NOMO-1 treated with dmso at 0.1 percent for 144 hours (cell line): ENCODE measurements around the gene PIEZO2.
"Not testable (repeated sequence)": the region's sequence is repeated elsewhere in the genome, so short reads cannot be mapped to it uniquely, and the experiment has no call there.

Experiments used
- DNase-seq: peaks from one replicate; lab custom pipeline; 2025; ENCODE audit not compliant: unreplicated experiment; lab: John Stamatoyannopoulos, UW

PIEZO2 gene

GRCh38 chr18:11149441-11150270, at the start of gene PIEZO2:
TSS of gene PIEZO2 (minus strand) at chr18:11149569. CDS start at chr18:11148588, 981 bp downstream.
- peak; percentile 54 for DNase-seq

DNA sequence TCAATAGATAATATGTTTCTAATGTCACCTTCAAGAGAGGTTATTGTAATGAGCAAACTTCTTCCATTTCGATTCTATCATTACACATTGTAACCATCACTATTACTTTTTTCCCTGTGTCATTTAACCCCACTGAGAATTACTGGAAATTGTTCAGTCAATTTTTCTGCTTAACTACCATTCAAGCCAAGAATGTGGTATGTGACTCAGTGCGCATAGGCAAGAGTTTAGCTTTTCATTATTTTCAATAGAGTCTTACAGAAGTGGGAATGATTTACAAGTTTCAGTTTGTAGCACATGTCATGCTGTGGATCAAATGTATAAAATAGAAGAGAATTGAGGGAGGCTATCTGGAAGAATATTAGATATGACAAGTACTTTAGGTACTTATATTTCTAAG, 34.3 kb upstream of the PIEZO2 start:
- DNase-seq: no peak

DNA sequence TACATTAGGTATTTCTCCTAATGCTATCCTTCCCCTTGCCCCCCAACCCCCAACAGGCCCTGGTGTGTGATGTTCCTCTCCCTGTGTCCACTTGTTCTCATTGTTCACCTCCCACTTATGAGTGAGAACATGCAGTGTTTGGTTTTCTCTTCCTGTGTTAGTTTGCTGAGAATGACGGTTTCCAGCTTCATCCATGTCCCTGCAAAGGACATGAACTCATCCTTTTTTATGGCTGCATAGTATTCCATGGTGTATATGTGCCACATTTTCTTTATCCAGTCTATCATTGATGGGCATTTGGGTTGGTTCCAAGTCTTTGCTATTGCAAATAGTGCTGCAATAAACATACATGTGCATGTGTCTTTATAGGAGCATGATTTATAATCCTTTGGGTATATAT, 32.3 kb upstream of the PIEZO2 start:
- not testable (repeated sequence) for DNase-seq

DNA sequence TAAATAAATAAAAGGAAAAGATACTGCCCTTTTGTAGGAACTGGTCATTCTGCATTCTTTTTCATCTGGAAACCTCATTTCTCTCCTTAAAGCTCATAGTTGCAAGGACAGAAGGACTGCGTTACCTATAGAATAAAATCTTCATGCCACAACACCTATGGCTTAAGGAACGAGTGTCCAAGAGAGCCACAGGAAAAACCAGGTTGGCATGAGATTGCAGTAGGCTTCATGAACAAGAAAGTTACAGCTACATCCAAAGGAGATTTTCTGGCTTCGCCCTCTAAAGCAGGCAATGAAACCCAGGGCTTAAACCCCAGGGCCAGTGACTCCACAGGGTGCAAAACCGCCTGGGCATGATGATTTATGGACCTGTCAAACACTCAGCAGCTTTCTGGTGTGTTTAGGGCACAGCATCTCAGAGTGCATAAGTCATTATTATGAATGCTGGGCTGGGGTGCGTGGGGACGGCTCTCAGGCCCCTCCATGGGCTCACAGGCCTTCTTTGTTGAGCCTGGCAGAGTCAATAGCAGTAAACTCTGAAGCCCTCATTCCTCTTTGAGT, 30.7 kb upstream of the PIEZO2 start:
- no peak for DNase-seq

GRCh38 chr18:11178951-11179549, 29.7 kb upstream of the PIEZO2 start:
- peak; percentile 68 for DNase-seq

GRCh38 chr18:11177382-11177781, 28.0 kb upstream of the PIEZO2 start:
- no peak for DNase-seq

- DNase-seq: no peak
These were observed 27.1 kb upstream of the PIEZO2 start for GRCh38 chr18:11176481-11176881.

- no peak for DNase-seq
These were observed 26.1 kb upstream of the PIEZO2 start for GRCh38 chr18:11175266-11175979.

GRCh38 chr18:11174179-11174578, 24.8 kb upstream of the PIEZO2 start:
- not testable (repeated sequence) for DNase-seq

DNA sequence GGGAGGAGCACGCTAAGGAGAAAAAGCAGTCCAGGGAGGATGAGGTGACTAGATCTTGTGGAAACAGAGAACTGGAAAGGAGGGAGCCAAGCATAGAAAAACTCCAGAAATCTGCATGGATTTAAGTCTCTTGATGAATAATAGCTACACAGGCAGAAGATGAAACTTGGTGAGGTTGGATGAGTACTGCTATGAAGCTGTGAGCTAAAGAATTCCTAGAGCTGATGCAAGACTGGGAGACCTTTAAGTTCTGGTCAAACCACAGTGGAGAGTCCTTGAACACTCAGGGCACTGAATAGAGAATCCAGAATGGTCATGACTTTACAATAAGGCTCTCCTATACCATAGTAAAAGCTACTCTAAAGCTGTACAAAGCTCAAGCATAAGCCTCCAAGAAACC, 18.4 kb upstream of the PIEZO2 start:
- DNase-seq: no peak

DNA sequence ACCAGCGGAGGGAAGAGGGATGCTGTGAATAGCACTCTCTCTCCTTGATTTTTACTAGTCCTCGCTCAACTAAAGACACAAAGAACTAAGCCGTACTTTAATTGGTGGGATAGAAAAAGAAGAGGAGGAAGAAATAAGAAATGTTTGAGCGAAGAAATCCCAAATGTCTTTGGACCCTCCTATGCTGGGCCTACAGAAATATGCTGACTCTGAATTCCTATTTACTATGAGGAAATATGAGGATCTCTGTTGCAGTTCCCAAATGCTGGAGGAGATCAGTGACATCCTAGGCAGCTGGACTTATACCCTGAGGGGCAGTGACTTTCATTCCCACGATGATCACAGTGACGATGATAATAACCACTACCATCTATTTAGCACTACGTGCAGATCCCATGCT, 16.6 kb upstream of the PIEZO2 start:
- no peak for DNase-seq

GRCh38 chr18:11165138-11165537, 15.8 kb upstream of the PIEZO2 start:
- DNase-seq: no peak

DNA sequence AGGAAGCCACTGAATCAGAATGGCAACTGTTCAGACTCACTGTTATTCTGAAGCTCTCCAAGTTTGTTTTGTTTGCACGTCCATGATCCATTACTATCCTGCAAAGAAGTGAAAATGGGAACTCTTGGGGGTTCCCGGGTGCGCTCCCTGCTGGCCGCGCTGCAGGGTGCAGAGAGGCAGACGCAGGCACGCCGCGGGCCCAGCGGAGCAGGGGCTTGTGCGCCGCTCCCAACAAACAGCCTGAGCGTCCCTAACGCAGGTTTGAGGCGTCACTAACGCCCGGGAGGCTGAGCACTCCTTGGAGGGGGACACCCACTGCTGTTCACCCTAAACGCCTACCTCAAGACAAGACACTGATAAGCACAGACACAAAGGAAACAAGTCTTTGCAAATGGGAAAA, 14.3 kb upstream of the PIEZO2 start:
- DNase-seq: no peak

GRCh38 chr18:11162889-11163288, 13.5 kb upstream of the PIEZO2 start:
- DNase-seq: no peak

DNA sequence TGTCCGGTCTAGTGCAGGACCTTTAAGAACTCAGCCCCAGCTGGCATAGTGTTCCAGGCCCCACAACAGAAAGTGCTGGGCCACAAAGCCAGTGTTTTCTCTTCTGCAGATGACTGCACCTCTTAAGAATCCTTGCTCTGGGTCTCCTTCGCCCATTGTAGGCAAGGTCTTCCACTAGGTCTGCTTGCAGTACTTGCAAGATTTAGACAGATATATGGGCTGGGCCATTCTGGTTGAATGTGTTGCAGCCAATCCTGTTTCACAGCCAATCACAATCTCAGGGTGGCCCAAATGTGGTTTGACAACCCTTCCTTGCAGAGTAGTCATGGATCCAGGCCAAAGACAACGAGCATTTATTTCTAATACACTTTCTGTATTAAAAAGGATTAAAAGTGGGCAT, 13.1 kb upstream of the PIEZO2 start:
- no peak for DNase-seq

GRCh38 chr18:11160313-11160712, 10.9 kb upstream of the PIEZO2 start:
- no peak for DNase-seq

GRCh38 chr18:11159844-11160243, 10.5 kb upstream of the PIEZO2 start:
- no peak for DNase-seq

DNA sequence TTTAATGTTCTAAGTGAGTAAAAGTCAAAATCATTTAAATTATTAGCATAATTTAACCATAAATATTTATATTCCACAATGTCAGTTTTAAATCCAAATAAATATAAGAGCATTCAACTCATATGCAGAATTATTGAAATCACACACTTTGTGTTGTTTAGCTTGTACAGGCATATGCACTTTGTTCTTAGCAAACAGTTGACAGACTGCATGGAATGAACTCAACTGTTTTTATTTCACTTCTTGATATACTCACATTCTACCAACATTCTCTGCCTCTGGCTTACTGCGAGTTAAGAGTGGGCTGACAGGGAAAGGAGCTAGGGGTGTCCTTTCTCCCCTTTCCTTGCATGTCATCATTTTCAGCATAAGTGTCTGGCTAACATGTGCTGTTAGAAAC, 7.6 kb upstream of the PIEZO2 start:
- no peak for DNase-seq

- no peak for DNase-seq
These were observed 5.8 kb upstream of the PIEZO2 start for GRCh38 chr18:11155034-11155759.

DNA sequence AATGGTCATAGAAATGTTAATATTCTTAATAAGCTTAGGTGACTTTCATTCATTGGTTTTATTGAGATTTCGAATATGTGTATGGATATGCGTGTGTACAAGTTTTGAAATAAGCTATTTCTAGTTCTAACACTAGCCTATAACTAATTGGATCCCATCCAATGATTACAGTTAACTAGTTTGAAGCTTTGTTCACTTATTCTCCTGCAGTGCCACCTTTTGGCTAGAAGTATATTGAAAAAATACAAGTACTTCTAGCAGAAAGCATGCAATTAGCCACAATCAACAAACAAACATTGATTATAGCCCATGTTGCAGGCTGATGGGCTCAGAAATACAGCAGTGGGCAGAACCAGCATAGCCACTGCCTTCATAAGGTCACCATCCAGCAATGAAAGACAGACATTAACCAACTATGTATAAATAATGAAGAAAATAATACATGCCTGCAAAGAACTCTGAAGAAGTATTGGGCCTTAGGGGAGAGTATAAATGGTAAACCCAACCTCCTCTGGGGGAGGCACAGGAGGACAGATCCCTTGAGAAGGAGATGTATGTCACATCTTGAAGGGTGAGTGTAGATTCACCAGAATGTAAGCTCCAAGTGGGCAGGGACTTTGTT, 5.1 kb upstream of the PIEZO2 start:
- no peak for DNase-seq

- DNase-seq: no peak
These were observed 3.7 kb upstream of the PIEZO2 start for GRCh38 chr18:11153097-11153496.
